HUES6 (cell line): Measurements from ENCODE around the gene NDUFB8.

Experiments used
- H3K27ac ChIP-seq: 2 replicates; pipeline ENCODE4 v1.7.0; 2013; ENCODE audit warnings: low read depth, mild to moderate bottlenecking, low read length, inconsistent platforms
- H3K27me3 ChIP-seq: 2 replicates; pipeline ENCODE4 v1.6.1; 2013; ENCODE audit warnings: low read length; ENCODE audit not compliant: control insufficient read depth, insufficient read depth
- H3K36me3 ChIP-seq: 2 replicates; pipeline ENCODE4 v1.6.1; 2013; ENCODE audit warnings: low read length; ENCODE audit not compliant: control insufficient read depth, insufficient read depth
- H3K4me1 ChIP-seq: 2 replicates; pipeline ENCODE4 v1.6.1; 2013; ENCODE audit warnings: low read length; ENCODE audit not compliant: control insufficient read depth, insufficient read depth
- H3K4me3 ChIP-seq: 2 replicates; pipeline ENCODE4 v1.5.1; 2013; ENCODE audit warnings: low read depth, low read length
- H3K9ac ChIP-seq: one replicate; pipeline ENCODE4 v1.6.1; 2013; ENCODE audit warnings: mild to moderate bottlenecking, low read length
- H3K9me3 ChIP-seq: 2 replicates; pipeline ENCODE4 v1.6.1; 2013; ENCODE audit warnings: low read depth, low read length; ENCODE audit not compliant: control insufficient read depth, insufficient read depth

NDUFB8 gene

DNA sequence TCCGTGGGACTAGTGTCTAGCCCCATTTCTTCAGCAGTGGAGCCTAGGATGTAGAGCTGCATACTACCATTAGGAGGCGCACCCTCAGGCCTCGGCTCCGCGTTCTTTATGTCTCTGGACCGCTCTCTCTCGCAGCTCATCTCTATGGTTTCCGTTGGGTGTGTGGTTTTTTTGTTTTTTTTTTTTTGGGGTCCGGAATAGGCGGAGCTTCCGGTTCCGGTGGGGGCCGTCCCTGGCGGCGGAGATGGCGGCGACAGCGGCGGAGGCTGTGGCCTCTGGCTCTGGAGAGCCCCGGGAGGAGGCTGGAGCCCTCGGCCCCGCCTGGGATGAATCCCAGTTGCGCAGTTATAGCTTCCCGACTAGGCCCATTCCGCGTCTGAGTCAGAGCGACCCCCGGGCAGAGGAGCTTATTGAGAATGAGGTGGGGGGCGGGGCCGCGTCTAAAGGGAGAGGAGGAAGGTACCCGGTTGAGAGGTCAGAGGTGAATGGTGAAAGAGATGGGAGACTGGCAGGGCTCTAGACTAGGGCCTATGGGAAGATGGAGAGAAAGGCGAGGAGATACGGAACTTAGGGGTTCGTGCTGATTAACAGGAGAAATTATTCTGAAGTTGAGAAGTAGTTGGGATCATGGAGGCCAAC lies 6.2 kb upstream of the NDUFB8 start, which contains the start of gene HIF1AN:
Gene HIF1AN, plus strand, starts transcription at position 229 of the 639 bp plus-strand sequence. Its CDS starts 16 bp downstream, at position 245.
- Histone ChIP-seq H3K9me3 (no peaks in the 10 kb centered on the region), H3K27ac (no peak within 1 kb of the TSS)

DNA sequence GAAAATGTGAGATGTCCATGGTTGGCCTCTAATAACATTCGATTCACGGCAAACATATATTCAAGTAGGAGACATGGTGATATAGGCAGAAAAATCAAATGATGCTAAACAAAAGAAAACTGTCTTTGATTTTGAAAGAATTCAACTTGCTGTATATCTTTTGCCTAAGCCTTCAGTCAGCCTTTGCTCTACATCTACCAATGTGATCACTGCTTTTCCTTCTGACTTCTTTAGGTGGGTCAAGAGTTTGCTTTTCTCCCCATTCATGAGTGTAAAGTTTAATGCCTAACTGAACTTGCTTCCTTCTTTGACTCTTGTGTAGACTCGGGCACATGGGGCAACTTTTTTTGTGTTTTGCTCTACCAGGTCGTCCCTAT lies 5.7 kb upstream of the NDUFB8 start:
- Histone ChIP-seq H3K9ac (no peak overlapping the region), H3K4me1 (peaks cover 9% of the 10 kb centered on the region), H3K36me3 (peaks cover 24% of the 10 kb centered on the region), H3K27me3 (no peaks in the 10 kb centered on the region), H3K4me3 (peak overlapping the region; percentile 83), H3K27ac (no peak overlapping the region), H3K9me3 (no peaks in the 10 kb centered on the region)

More for the DNA sequence above, 6.2 kb upstream of the NDUFB8 start, which contains the start of gene HIF1AN:
- Histone ChIP-seq H3K9ac (peak within 1 kb of the TSS; percentile 71), H3K4me3 (peak within 1 kb of the TSS; percentile 83), H3K4me1 (peaks cover 7% of the 10 kb centered on the region), H3K36me3 (peaks cover 29% of the 10 kb centered on the region), H3K27me3 (no peaks in the 10 kb centered on the region)

DNA sequence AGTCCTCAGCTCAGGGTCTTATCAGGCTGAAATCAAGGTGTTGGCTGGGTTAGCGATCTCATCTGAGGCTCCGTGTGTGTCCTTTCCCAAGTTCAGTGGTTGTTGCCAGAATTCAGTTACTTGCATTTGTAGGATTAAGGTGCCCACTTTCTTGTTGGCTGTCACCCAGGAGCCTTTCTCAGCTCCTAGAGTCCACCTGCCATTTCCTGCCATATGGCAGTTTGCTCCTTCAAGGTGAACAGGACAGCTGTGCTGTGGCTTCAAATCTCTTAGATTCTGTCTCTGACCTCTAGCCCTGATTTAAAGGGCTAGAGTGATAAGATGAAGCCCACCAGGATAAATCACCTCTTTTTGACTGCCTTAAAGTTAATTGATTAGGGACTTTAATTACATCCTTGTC lies 5.1 kb upstream of the NDUFB8 start:
- Histone ChIP-seq H3K4me1 (peaks cover 13% of the 10 kb centered on the region), H3K36me3 (peaks cover 21% of the 10 kb centered on the region), H3K9ac (no peak overlapping the region), H3K27ac (no peak overlapping the region), H3K4me3 (no peak overlapping the region), H3K27me3 (no peaks in the 10 kb centered on the region), H3K9me3 (no peaks in the 10 kb centered on the region)

DNA sequence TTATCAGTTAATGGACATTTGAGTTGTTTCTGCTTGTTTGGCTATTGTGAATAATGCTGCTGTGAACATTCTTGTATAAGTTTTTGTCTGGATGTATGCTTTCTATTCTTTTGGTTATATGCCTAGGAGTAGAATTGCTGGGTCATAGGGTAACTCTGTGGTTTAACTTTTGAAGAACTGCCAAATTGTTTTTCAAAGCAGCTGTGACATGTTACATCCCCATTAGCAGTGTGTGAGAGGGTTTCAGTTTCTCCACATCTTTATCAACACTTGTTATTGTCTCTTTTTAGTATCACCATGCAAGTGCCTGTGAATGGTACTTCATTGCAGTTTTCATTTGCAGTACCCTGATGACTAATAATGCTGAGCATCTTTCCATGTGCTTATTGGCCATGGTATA lies 2.1 kb upstream of the NDUFB8 start:
- H3K9me3 ChIP-seq: no peaks in the 10 kb centered on the region
- peaks cover 18% of the 10 kb centered on the region for H3K4me1 ChIP-seq
- H3K27ac ChIP-seq: no peak overlapping the region
- no peak overlapping the region for H3K4me3 ChIP-seq
- H3K9ac ChIP-seq: no peak overlapping the region
- H3K27me3 ChIP-seq: no peaks in the 10 kb centered on the region
- H3K36me3 ChIP-seq: peaks cover 9% of the 10 kb centered on the region

DNA sequence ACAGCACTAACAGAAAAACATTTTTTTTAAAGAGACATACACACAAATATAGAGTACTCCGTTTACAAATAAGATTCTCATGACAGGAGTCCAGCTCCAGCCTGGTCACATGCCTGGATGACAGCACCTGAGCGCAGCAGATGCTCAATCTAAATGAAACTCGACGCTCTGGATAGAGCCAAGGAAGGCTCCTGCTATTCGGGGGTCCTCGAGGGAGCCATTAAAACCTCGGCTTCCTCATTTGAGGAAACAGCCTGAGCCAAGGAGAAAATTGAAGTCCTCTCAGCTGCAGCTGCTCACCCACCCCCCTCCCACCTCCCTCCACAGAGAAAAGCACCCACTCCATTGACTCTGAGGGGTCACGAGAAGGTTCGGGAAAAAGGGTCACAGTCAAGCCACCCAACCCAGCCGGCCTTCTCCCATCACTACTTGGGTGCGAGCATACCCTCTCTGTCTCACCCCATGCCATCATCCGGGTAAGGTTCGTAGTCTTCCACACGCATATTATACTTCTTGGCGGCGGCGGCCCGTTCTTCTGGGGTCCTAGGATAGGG lies 673 bp downstream of the NDUFB8 start:
- H3K4me3 ChIP-seq: peak overlapping the region; percentile 82
- H3K27ac ChIP-seq: no peak overlapping the region; the same call in 1 of the 2 replicates
- H3K4me1 ChIP-seq: peaks cover 13% of the 10 kb centered on the region
- no peaks in the 10 kb centered on the region for H3K27me3 ChIP-seq
- no peaks in the 10 kb centered on the region for H3K9me3 ChIP-seq
- H3K9ac ChIP-seq: peak overlapping the region; percentile 87
- peaks cover 36% of the 10 kb centered on the region for H3K36me3 ChIP-seq

DNA sequence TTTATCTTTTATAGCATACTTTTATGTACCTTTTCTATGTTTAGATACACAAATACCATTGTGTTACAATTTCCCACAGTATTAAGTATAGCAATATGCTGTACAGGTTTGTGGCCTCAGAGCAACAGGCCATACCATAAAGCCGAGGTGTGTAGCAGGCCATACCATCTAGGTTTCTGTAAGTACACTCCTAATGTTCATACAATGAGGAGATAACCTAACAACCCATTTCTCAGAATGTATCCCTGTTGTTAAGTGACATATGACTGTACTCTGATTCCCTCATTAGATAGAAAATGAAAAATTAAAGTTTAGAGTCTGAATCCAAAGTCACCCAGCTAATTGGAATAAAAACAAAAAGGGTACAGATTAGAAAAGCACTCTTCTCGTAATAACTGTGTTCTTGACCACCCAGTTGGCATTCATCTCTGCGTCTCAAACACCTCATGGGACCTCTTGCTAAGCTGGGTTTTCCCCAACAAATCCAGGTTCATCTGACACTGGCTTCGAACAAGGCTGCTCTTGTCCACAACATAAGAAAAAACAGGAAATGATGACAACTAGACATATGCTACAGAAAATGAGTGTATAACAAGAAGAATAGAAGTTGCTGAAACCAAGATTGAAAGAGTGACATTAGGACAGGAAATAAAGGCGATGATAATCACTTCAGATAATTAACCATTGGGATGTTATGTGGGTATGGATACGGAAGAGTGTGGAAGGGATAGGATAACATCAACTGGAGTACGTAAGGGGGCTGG lies 1.4 kb downstream of the NDUFB8 start:
- H3K9ac ChIP-seq: no peak overlapping the region
- peak overlapping the region; percentile 82 for H3K4me3 ChIP-seq
- H3K27ac ChIP-seq: no peak overlapping the region
- peaks cover 13% of the 10 kb centered on the region for H3K4me1 ChIP-seq
- peaks cover 43% of the 10 kb centered on the region for H3K36me3 ChIP-seq
- no peaks in the 10 kb centered on the region for H3K9me3 ChIP-seq
- no peaks in the 10 kb centered on the region for H3K27me3 ChIP-seq

DNA sequence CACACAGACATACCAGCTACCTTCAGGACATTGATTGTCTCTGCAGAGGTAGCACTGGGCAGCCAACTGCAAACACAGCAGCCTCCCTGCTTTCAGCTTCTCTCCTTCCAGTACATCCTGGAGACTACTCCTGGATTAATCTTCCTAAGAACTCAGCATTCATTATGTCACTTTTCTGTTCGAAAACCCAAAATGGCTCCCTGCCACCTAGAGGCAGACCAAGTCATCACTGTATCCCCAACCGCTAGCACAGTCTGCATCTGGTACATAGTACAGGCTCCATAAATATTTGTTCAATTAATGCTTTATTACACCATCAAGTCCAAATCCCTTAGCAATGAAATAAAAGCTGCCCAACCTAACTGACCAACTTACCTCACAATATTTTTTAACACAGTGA lies 5.0 kb downstream of the NDUFB8 start:
- Histone ChIP-seq H3K9me3 (no peaks in the 10 kb centered on the region), H3K4me1 (peaks cover 7% of the 10 kb centered on the region; the same call in 1 of the 2 replicates), H3K27ac (no peak overlapping the region), H3K4me3 (no peak overlapping the region), H3K9ac (no peak overlapping the region), H3K36me3 (peaks cover 52% of the 10 kb centered on the region), H3K27me3 (peaks cover 14% of the 10 kb centered on the region)

DNA sequence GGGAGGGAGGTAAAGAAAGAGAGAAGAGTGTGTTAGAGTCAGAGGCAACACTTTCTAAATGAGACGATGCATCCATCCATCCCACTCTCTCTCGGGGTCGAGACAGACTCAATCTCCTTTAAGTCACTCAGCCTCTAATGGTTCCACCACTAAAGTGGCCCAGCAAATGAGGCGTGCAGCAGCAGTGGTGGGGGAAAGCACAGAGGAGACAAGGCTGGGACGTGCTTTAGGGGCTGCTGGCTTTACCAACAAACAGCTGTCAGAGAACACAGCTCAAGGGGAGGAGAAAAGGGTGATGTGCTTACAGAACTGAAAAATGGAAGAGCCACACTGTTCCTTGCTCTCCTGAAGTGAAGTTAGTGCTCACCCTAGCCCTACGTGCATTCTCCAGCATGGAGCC lies 5.5 kb downstream of the NDUFB8 start:
- H3K27ac ChIP-seq: no peak overlapping the region
- H3K9ac ChIP-seq: no peak overlapping the region
- peaks cover 52% of the 10 kb centered on the region for H3K36me3 ChIP-seq
- peaks cover 18% of the 10 kb centered on the region for H3K27me3 ChIP-seq
- no peaks in the 10 kb centered on the region for H3K9me3 ChIP-seq
- H3K4me1 ChIP-seq: peaks cover 7% of the 10 kb centered on the region; the same call in 1 of the 2 replicates
- H3K4me3 ChIP-seq: no peak overlapping the region

DNA sequence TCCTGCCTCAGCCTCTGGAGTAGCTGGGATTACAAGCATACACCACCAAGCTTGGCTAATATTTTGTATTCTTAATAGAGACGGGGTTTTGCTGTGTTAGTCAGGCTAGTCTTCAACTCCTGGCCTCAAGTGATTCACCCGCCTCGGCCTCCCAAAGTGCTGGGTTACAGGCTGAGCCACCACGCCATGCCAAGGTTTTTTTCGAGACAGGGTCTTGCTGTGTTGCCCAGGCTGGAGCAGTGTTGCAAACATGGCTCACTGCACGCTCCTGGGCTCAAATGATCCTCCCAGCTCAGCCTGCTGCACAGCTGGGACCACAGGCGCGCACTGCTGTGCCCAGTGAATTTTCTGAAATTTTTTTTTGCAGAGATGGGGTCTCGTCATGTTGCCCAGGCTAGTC lies 6.7 kb downstream of the NDUFB8 start:
- peaks cover 48% of the 10 kb centered on the region for H3K36me3 ChIP-seq
- no peaks in the 10 kb centered on the region for H3K9me3 ChIP-seq
- no peak overlapping the region for H3K9ac ChIP-seq
- H3K4me1 ChIP-seq: no peaks in the 10 kb centered on the region
- peaks cover 23% of the 10 kb centered on the region for H3K27me3 ChIP-seq
- no peak overlapping the region for H3K4me3 ChIP-seq
- H3K27ac ChIP-seq: no peak overlapping the region

DNA sequence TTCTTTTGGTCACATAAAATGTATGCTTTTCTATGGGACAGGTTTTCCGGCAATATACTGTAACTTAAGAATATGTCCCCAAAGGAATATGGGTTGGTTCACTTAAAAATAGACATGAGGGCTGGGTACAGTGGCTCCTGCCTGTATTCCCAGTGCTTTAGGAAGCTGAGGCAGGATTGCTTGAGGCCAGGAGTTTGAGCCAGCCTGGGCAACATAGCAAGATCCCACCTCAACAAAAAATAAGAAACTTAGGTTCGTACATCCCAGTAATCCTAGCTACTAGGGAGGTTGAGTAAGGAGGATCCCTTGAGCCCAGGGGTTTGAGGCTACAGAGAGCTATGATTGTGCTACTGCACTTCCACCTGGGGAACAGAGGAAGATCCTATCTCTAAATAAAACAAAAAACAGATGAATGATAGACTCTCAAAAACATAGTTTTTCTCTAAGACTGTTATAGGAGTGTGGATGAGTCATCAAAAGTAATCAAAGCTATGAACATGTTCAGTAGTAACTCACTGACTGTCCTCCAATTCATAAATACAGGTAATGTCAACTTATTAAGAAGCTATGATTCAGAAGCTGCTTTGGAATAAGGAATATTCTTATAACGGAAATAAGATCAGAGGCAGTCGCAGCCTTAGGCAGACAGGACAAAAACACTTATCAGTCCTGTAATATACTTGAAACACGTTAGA lies 7.4 kb downstream of the NDUFB8 start:
- Histone ChIP-seq H3K36me3 (peaks cover 48% of the 10 kb centered on the region), H3K27me3 (peaks cover 23% of the 10 kb centered on the region), H3K27ac (no peak overlapping the region), H3K9ac (no peak overlapping the region), H3K4me3 (no peak overlapping the region), H3K9me3 (no peaks in the 10 kb centered on the region), H3K4me1 (no peaks in the 10 kb centered on the region)
